GM10266 (cell line): ENCODE results near the gene PLCH2.

Experiments used
- DNase-seq: peaks from one replicate; pipeline ENCODE4 v3.0.0; 2012; ENCODE audit errors: extremely low spot score
- TF ChIP-seq, protein P1 (sequence below): IDR thresholded peaks from 2 replicates; pipeline ENCODE4 v1.5.1; 2012; ENCODE audit warnings: mild to moderate bottlenecking, low read depth; ENCODE audit not compliant: control insufficient read depth, insufficient read depth; ENCODE audit errors: missing control alignments

Gene PLCH2

DNA sequence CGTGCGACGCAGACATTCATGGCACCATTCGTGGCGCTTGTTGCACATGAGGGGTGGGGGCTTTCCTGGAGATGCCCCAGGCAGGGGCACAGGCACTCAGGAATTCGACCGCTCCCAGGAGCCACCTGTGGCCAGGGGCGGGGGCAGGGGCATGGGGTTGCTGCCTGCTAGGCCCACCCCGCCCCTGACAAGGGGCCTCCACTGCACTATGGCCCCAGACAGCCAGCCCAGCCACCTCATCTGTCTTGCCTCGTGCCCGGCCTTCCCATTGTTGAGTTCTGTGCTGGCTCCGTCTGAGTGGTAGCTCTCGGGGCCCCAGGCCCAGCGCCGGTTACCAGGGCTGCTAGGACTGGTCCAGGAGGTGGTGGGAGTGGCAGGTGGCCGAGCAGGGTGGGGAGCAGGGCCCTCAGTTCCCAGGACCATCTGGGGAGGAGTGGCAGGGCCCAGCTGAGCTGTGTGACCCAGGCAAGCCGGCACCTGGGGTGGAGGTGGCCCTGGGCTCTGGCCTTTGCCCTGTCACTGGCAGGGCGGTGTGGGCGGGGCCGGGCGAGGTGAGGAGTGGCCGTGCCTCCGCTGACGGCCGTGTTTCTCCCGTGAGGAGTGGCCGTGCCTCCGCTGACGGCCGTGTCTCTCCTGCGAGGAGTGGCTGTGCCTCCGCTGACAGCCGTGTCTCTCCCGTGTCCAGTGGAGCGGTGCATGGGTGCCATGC, 1.9 kb downstream of the PLCH2 start:
- TF ChIP-seq, protein P1, sequence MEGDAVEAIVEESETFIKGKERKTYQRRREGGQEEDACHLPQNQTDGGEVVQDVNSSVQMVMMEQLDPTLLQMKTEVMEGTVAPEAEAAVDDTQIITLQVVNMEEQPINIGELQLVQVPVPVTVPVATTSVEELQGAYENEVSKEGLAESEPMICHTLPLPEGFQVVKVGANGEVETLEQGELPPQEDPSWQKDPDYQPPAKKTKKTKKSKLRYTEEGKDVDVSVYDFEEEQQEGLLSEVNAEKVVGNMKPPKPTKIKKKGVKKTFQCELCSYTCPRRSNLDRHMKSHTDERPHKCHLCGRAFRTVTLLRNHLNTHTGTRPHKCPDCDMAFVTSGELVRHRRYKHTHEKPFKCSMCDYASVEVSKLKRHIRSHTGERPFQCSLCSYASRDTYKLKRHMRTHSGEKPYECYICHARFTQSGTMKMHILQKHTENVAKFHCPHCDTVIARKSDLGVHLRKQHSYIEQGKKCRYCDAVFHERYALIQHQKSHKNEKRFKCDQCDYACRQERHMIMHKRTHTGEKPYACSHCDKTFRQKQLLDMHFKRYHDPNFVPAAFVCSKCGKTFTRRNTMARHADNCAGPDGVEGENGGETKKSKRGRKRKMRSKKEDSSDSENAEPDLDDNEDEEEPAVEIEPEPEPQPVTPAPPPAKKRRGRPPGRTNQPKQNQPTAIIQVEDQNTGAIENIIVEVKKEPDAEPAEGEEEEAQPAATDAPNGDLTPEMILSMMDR = no peak
- no peak for DNase-seq

DNA sequence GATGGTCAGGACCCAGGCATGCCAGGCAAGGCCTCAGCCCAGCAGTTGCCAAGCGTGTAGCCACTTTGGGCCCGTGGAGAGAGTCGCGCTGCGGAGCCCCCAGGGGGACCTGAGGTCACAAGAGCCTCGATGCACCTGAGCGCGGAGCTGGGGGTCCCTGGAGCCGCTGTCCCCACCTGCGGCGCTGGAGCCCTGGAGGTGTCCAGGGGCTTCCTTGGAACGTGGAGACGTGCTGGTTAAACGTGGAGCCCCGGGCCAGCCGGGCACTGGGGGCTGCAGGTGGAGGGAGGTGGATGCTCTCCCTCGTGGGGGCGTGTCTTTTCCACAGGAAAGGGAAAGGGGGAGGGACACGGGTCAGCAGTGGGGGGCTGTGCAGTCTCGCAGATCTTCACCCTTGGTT, 3.1 kb downstream of the PLCH2 start:
- TF ChIP-seq, protein P1 = no peak

DNA sequence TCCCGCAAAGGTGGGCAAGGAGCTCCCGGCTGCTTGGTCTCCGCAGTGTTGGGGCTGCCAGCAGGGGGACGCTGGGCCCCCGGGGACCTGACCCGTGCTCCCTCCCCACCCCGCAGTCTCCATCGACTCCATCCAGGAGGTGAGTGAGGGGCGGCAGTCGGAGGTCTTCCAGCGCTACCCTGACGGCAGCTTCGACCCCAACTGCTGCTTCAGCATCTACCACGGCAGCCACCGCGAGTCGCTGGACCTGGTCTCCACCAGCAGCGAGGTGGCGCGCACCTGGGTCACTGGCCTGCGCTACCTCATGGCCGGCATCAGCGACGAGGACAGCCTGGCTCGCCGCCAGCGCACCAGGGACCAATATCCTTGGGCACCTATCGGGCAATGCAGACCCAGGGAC, 3.5 kb downstream of the PLCH2 start:
- DNase-seq = no peak
- TF ChIP-seq, protein P1 = no peak

More for the DNA sequence above, 3.1 kb downstream of the PLCH2 start:
- no peak for DNase-seq

- TF ChIP-seq, protein P1 = no peak
- DNase-seq = no peak
Measured at GRCh38 chr1:2480236-2480985, 4.3 kb downstream of the PLCH2 start.

DNA sequence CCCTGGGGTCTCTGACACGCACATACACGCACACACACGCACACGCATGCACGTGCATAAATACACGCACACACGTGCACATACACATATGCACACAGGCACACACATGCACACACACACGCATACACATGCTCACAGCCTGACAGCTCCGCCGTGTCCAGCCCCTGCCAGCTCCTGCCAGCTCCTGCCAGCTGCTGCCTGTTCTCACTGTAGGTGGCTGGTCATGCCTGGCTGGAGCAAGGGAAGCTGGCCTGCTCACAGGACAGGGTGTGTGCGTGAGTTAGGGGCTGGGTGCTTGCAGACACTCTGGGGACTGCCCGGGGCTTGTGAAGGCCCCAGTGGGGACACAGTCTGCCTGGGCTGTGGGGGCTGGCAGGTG, 4.9 kb downstream of the PLCH2 start:
- DNase-seq = no peak
- TF ChIP-seq, protein P1 = no peak

DNA sequence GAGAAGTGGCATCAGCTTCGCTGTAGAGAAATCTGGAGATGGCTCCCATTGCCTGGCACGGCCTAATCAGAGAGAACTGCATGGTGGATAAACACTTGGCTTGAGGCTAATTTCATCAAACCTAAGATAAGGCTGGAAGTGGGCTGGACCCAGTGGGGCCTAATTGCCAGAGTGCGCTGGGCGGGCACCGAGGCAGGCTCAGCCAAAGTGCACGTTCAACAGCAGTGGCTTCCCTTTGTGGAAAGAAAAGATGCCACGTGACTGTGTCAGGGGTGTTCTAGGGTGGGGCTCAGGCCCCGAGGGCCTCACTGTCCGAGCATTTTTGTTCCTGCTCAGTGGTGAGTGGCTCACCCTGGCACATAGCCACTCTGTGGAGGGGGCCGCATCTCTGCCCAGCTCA, 5.8 kb downstream of the PLCH2 start:
- no peak for DNase-seq
- TF ChIP-seq, protein P1 = no peak

- TF ChIP-seq, protein P1 = no peak
- DNase-seq = no peak
Measured at GRCh38 chr1:2482588-2482987, 6.5 kb downstream of the PLCH2 start.
